ENCODE measurements around the gene NRN1.

Gene NRN1

GRCh38 chr6:6039946-6040509 is 33.3 kb upstream of the NRN1 start:
- H3K4me1 ChIP-seq (ENCODE audit: low read length) = no peaks in the 10 kb centered on the region
- TF ChIP-seq, protein P1, sequence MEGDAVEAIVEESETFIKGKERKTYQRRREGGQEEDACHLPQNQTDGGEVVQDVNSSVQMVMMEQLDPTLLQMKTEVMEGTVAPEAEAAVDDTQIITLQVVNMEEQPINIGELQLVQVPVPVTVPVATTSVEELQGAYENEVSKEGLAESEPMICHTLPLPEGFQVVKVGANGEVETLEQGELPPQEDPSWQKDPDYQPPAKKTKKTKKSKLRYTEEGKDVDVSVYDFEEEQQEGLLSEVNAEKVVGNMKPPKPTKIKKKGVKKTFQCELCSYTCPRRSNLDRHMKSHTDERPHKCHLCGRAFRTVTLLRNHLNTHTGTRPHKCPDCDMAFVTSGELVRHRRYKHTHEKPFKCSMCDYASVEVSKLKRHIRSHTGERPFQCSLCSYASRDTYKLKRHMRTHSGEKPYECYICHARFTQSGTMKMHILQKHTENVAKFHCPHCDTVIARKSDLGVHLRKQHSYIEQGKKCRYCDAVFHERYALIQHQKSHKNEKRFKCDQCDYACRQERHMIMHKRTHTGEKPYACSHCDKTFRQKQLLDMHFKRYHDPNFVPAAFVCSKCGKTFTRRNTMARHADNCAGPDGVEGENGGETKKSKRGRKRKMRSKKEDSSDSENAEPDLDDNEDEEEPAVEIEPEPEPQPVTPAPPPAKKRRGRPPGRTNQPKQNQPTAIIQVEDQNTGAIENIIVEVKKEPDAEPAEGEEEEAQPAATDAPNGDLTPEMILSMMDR (IDR thresholded peaks at IDR 0.05; ENCODE audit: low read depth, low read length) = no peak
- no peak for TF ChIP-seq EZH2phosphoT487 (IDR thresholded peaks at IDR 0.05; ENCODE audit: low read depth)
- H3K4me3 ChIP-seq (ENCODE audit: low read length) = no peak overlapping the region
- H3K4me2 ChIP-seq (ENCODE audit: low read length) = no peak overlapping the region
- no peaks in the 10 kb centered on the region for H3K79me2 ChIP-seq (ENCODE audit: low read length)
- no peaks in the 10 kb centered on the region for H3K9me3 ChIP-seq (ENCODE audit: insufficient read depth, low read length)
- H3K36me3 ChIP-seq (replicated peaks; ENCODE audit: low read depth, low read length) = no peaks in the 10 kb centered on the region
- no peak overlapping the region for H3K9ac ChIP-seq (ENCODE audit: low read length)
- H3K27ac ChIP-seq (ENCODE audit: low read length) = no peak overlapping the region
- no peak overlapping the region for H2AFZ ChIP-seq (ENCODE audit: low read depth, low read length)
- H4K20me1 ChIP-seq (ENCODE audit: insufficient read depth, low read length) = no peaks in the 10 kb centered on the region
- H3K27me3 ChIP-seq (ENCODE audit: low read depth, low read length) = peaks cover 16% of the 10 kb centered on the region

DNA sequence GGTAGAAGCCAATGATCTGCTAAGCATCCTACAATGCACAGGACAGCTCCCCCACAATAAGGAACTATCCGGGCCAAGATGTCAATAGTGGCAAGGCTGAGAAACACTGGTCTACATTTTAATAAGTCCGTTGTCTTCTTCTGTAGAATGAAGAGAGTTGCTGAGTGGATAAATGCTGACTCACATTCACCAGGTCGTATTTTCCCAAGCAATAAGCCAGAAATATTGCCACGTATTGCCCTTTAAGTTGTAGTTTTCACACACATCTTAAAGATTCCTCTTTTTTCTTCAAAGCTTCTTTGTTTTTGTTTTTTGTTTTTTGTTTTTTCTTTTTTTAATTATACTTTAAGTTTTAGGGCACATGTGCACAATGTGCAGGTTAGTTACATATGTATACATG is 30.5 kb upstream of the NRN1 start:
- Histone ChIP-seq H3K4me1 (ENCODE audit: low read length) (no peaks in the 10 kb centered on the region), H2AFZ (ENCODE audit: low read depth, low read length) (no peak overlapping the region), H3K9ac (ENCODE audit: low read length) (no peak overlapping the region), H3K4me3 (ENCODE audit: low read length) (no peak overlapping the region), H3K36me3 (replicated peaks; ENCODE audit: low read depth, low read length) (no peaks in the 10 kb centered on the region), H3K4me2 (ENCODE audit: low read length) (no peak overlapping the region), H3K79me2 (ENCODE audit: low read length) (no peaks in the 10 kb centered on the region), H3K27ac (ENCODE audit: low read length) (no peak overlapping the region), H3K27me3 (ENCODE audit: low read depth, low read length) (peaks cover 16% of the 10 kb centered on the region), H3K9me3 (ENCODE audit: insufficient read depth, low read length) (no peaks in the 10 kb centered on the region), H4K20me1 (ENCODE audit: insufficient read depth, low read length) (no peaks in the 10 kb centered on the region)
- TF ChIP-seq, protein P1 (IDR thresholded peaks at IDR 0.05; ENCODE audit: low read depth, low read length) = no peak

- H3K4me2 ChIP-seq (ENCODE audit: low read length) = no peak overlapping the region
- H2AFZ ChIP-seq (ENCODE audit: low read depth, low read length) = no peak overlapping the region
- H3K79me2 ChIP-seq (ENCODE audit: low read length) = no peaks in the 10 kb centered on the region
- H3K27ac ChIP-seq (ENCODE audit: low read length) = no peak overlapping the region
- H3K27me3 ChIP-seq (ENCODE audit: low read depth, low read length) = no peaks in the 10 kb centered on the region
- TF ChIP-seq EZH2phosphoT487 (IDR thresholded peaks at IDR 0.05; ENCODE audit: low read depth) = no peak
- TF ChIP-seq, protein P1 (IDR thresholded peaks at IDR 0.05; ENCODE audit: low read depth, low read length) = no peak
- no peaks in the 10 kb centered on the region for H3K9me3 ChIP-seq (ENCODE audit: insufficient read depth, low read length)
- H4K20me1 ChIP-seq (ENCODE audit: insufficient read depth, low read length) = no peaks in the 10 kb centered on the region
- H3K4me1 ChIP-seq (ENCODE audit: low read length) = no peaks in the 10 kb centered on the region
- H3K4me3 ChIP-seq (ENCODE audit: low read length) = no peak overlapping the region
- no peak overlapping the region for H3K9ac ChIP-seq (ENCODE audit: low read length)
- H3K36me3 ChIP-seq (replicated peaks; ENCODE audit: low read depth, low read length) = no peaks in the 10 kb centered on the region
These were observed 27.1 kb upstream of the NRN1 start for GRCh38 chr6:6033858-6034257.

- no peak overlapping the region for H2AFZ ChIP-seq (ENCODE audit: low read depth, low read length)
- H3K9me3 ChIP-seq (ENCODE audit: insufficient read depth, low read length) = no peaks in the 10 kb centered on the region
- no peak for TF ChIP-seq EZH2phosphoT487 (IDR thresholded peaks at IDR 0.05; ENCODE audit: low read depth)
- TF ChIP-seq, protein P1 (IDR thresholded peaks at IDR 0.05; ENCODE audit: low read depth, low read length) = no peak
These were observed 19.9 kb upstream of the NRN1 start for GRCh38 chr6:6026513-6027205.

More at GRCh38 chr6:6026513-6027205, 19.9 kb upstream of the NRN1 start:
- H3K36me3 ChIP-seq (replicated peaks; ENCODE audit: low read depth, low read length) = no peaks in the 10 kb centered on the region
- peaks cover 5% of the 10 kb centered on the region; the same call in 1 of the 2 replicates for H3K27me3 ChIP-seq (ENCODE audit: low read depth, low read length)
- no peaks in the 10 kb centered on the region for H3K79me2 ChIP-seq (ENCODE audit: low read length)
- no peak overlapping the region for H3K4me3 ChIP-seq (ENCODE audit: low read length)
- no peak overlapping the region for H3K9ac ChIP-seq (ENCODE audit: low read length)
- H3K27ac ChIP-seq (ENCODE audit: low read length) = no peak overlapping the region
- no peaks in the 10 kb centered on the region for H3K4me1 ChIP-seq (ENCODE audit: low read length)
- H3K4me2 ChIP-seq (ENCODE audit: low read length) = no peak overlapping the region
- H4K20me1 ChIP-seq (ENCODE audit: insufficient read depth, low read length) = no peaks in the 10 kb centered on the region
